Transverse colon (tissue), 4 donors: ENCODE results near the gene SLC3A2. TPM values are rescaled to one million over a fixed set of nuclear protein-coding genes. Genes with fewer than 3 reads are reported as not detected.

ENCODE experiments used
- DNase-seq: peaks from one replicate; pipeline ENCODE4 v3.0.0-alpha.2; 2019
- H3K27ac ChIP-seq, 4 donors: fragments of 200-600 bp; sonication (generic); 2 replicates each; pipeline ENCODE4 v1.5.1; 2016 to 2018; ENCODE audit warnings: inconsistent platforms in 4 of 4
- H3K27me3 ChIP-seq: fragments of 200-600 bp; sonication (generic); 2 replicates; pipeline ENCODE4 v1.5.1; 2017; ENCODE audit warnings: inconsistent platforms
- H3K36me3 ChIP-seq, 4 donors: fragments of 200-600 bp; sonication (generic); 2 replicates each; pipeline ENCODE4 v1.5.1; 2017 to 2019; ENCODE audit warnings: inconsistent platforms in 4 of 4
- H3K4me1 ChIP-seq, 4 donors: fragments of 200-600 bp; sonication (generic); 2 replicates each; pipeline ENCODE4 v1.5.1; 2017 to 2020; ENCODE audit warnings: inconsistent platforms in 4 of 4
- H3K4me3 ChIP-seq, 4 donors: fragments of 200-600 bp; sonication (generic); 1 replicate in 1 of 4; 2 replicates in 3 of 4; pipeline versions ENCODE4 v1.5.1 to v1.6.1; 2017 to 2019; ENCODE audit warnings: inconsistent platforms in 4 of 4
- H3K9me3 ChIP-seq, 2 donors: fragments of 200-600 bp; sonication (generic); 2 replicates each; pipeline ENCODE4 v1.5.1; 2017 to 2019; ENCODE audit warnings: inconsistent platforms in 2 of 2
- CTCF ChIP-seq, 5 experiments: fragments of 200-600 bp in 3 of 5; fragments of 450-650 bp in 2 of 5; sonication (generic) in 3 of 5; IDR thresholded peaks; 1 replicate in 2 of 5; 2 replicates in 3 of 5; pipeline ENCODE4 v1.5.1; 2016 to 2017; ENCODE audit warnings: antibody characterized with exemption in 5 of 5, inconsistent platforms in 3 of 5, mild to moderate bottlenecking in 2 of 5, moderate library complexity in 1 of 5
- EP300 ChIP-seq: sonication (generic); formaldehyde crosslinking; IDR thresholded peaks from one replicate; pipeline ENCODE4 v1.6.1; 2017; ENCODE audit warnings: antibody characterized with exemption, low read depth
- POLR2A ChIP-seq: fragments of 450-650 bp; IDR thresholded peaks from one replicate; pipeline ENCODE4 v1.6.1; 2016; ENCODE audit warnings: antibody characterized with exemption, mild to moderate bottlenecking, moderate library complexity
- POLR2AphosphoS5 ChIP-seq, 3 donors: sonication (generic); formaldehyde crosslinking; IDR thresholded peaks; one replicate each; pipeline ENCODE4 v1.6.1; 2016; ENCODE audit warnings: antibody characterized with exemption in 3 of 3
- WGBS, 2 donors: methylation state at CpG; one replicate each; pipeline ENCODE4 v1.1.5; 2018; ENCODE audit warnings: low coverage in 1 of 2; 5-methylcytosine and 5-hydroxymethylcytosine counted together
- in situ Hi-C, 4 donors: fragments of 200-750 bp; cut with MboI; loops; one replicate each; pipeline versions ENCODE4 v1.15.0 to v1.15.1; 2017; ENCODE audit warnings: low sequenced_read_pairs in 3 of 4, low pct_ligation_motif_present in 1 of 4, low pct_unique_long_range_greater_than_20kb in 1 of 4
- intact Hi-C: fragments of 100-400 bp; cut with DNase I; formaldehyde crosslinking; loops from one replicate; pipeline ENCODE4 v1.15.1; 2023; ENCODE audit warnings: low total_unique reads
- total RNA-seq, 4 donors: library from RNA; depleted of rRNA; stranded (reverse); fragments of >200 nt; gene quantifications; one replicate each; pipeline ENCODE4 v1.1.0, GENCODE V29; 2016

SLC3A2 gene
- total RNA-seq, 4 donors from 2014 or later: 32.4 to 163 (median 129) TPM

- intact Hi-C loops: no loop called here
- 96 to 97% methylated on average over 3 of the region's 3 CpGs for WGBS, 2 donors
- TF ChIP-seq EP300: no peak
- TF ChIP-seq CTCF (IDR thresholded peaks at IDR 0.05): no peak
- TF ChIP-seq POLR2A: no peak
- no peak for TF ChIP-seq POLR2AphosphoS5 (IDR thresholded peaks at IDR 0.05)
- H3K4me3 ChIP-seq: no peak overlapping the region
- H3K36me3 ChIP-seq: no peaks in the 10 kb centered on the region
- peaks cover 6 to 16% (median 11%) of the 10 kb centered on the region in 4 donors for H3K4me1 ChIP-seq
- no peaks in the 10 kb centered on the region for H3K27me3 ChIP-seq
- no peak for DNase-seq
- in situ Hi-C loops: no loop called here
- no peak overlapping the region for H3K27ac ChIP-seq
- H3K9me3 ChIP-seq: no peaks in the 10 kb centered on the region
Observed at GRCh38 chr11:62844154-62844553, 36.5 kb upstream of the SLC3A2 start.

- in situ Hi-C loops: no loop called here
- TF ChIP-seq EP300 (no peak), POLR2AphosphoS5 (IDR thresholded peaks at IDR 0.05) (no peak), POLR2A (no peak), CTCF (IDR thresholded peaks at IDR 0.05) (no peak)
- intact Hi-C loops: no loop called here
Observed at GRCh38 chr11:62846177-62846576, 34.5 kb upstream of the SLC3A2 start.

GRCh38 chr11:62847767-62848314 is 32.9 kb upstream of the SLC3A2 start:
- Histone ChIP-seq H3K4me3 (no peak overlapping the region), H3K27ac (no peak overlapping the region), H3K36me3 (peaks cover 0 to 13% (median 5%) of the 10 kb centered on the region in 4 donors), H3K27me3 (no peaks in the 10 kb centered on the region), H3K9me3 (no peaks in the 10 kb centered on the region), H3K4me1 (peaks cover 0 to 3% (median 1%) of the 10 kb centered on the region in 4 donors)
- in situ Hi-C loops (no loop called here), intact Hi-C loops (no loop called here)
- DNase-seq: no peak
- 92% methylated on average over 1 of the region's 1 CpG; no CpG with 5 or more reads in 1 of the 2 donors for WGBS, 2 donors
- TF ChIP-seq EP300 (no peak), CTCF (IDR thresholded peaks at IDR 0.05) (no peak), POLR2AphosphoS5 (IDR thresholded peaks at IDR 0.05) (no peak), POLR2A (no peak)

More at GRCh38 chr11:62846177-62846576, 34.5 kb upstream of the SLC3A2 start:
- Histone ChIP-seq H3K27me3 (no peaks in the 10 kb centered on the region), H3K9me3 (no peaks in the 10 kb centered on the region), H3K36me3 (no peaks in the 10 kb centered on the region), H3K27ac (no peak overlapping the region), H3K4me1 (peaks cover 6 to 11% (median 10%) of the 10 kb centered on the region in 4 donors), H3K4me3 (no peak overlapping the region)
- WGBS, 2 donors: 85 to 94% methylated on average over 2 to 3 of the region's 3 CpGs
- no peak for DNase-seq

- no peak for DNase-seq
- in situ Hi-C loops: loop anchor here in 2 of 4 donors (25.0 kb wide), 2 partner anchors 264 to 464 kb away; partner anchors contain the start of gene TUT1 (in 1 of the 2)
- Histone ChIP-seq H3K27me3 (no peaks in the 10 kb centered on the region), H3K9me3 (no peaks in the 10 kb centered on the region), H3K4me3 (no peak overlapping the region), H3K27ac (no peak overlapping the region), H3K36me3 (peaks cover 0 to 23% (median 10%) of the 10 kb centered on the region in 4 donors), H3K4me1 (peaks cover 11 to 24% (median 21%) of the 10 kb centered on the region in 4 donors)
- 40 to 68% methylated on average over 7 to 15 of the region's 15 CpGs for WGBS, 2 donors
- TF ChIP-seq POLR2AphosphoS5 (IDR thresholded peaks at IDR 0.05) (peak in 1 of 3 donors; percentile 19), CTCF (IDR thresholded peaks at IDR 0.05) (no peak)
- intact Hi-C loops: no loop called here
Observed at GRCh38 chr11:62850911-62851806, 29.5 kb upstream of the SLC3A2 start.
